ENCODE measurements around the gene IRF7.

The IRF7 gene

GRCh38 chr11:607971-608659, 7.6 kb downstream of the IRF7 start:
- DNase-seq: no peak

- no peak for DNase-seq
These were observed 8.6 kb downstream of the IRF7 start for GRCh38 chr11:607020-607780.

DNA sequence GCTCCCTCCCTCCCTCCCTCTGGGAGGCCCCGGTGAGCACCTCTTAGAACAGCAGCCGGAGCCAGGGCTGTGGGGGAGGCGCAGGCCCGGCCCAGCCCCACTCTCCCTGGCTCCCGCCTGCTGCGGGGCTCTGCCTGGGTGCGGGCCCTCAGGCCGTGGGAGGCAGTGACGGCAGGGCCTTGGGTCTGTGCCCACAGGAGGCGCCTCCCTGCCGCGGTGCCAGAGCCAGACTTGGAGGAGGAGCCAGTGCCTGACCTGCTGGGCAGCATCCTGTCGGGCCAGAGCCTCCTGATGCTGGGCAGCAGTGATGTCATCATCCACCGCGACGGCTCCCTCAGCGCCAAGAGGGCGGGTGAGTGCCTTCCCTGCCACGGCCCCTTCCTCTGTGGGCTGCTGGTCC, 9.5 kb downstream of the IRF7 start:
- DNase-seq: no peak

DNA sequence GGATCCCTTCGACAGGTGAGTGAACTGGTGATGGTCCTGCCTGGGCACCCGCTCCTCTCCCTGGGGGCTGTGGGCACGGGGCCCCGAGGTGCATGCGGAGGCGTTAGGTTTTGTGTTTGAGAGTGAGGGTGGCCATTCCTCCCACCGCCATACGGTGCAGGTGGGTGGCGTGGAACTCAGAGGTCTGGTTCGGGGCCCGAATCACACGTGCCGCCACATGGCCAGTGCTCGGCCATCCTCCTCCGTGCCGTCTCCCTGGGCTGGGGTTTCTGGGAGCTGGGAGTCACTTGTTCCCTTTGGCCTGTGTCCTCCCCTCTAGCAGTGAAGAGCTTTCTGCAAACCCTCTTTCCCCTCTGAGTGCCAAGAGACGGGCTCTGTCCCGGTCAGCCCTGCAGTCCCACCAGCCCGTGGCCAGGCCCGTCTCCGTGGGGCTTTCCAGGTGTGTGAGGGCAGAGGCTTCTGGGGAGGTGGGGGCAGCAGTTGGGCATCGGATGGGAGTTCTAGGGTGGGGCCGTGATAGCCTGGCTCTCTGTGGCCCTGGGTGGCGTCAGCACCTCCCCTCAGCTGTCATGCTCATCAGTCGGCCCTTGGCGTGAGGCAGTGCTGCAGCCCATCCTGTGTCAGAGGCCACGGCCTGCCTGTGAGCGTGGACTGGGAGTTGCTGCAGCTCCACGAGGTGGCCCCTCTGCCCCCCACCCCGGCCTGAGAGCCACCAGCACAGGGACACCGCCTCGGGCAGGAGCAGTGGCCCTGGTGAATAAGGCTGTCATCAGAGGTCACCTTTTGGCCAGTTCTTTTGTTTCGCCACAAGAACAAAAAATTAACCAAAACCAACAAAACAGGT, 10.2 kb downstream of the IRF7 start:
- DNase-seq: no peak

DNA sequence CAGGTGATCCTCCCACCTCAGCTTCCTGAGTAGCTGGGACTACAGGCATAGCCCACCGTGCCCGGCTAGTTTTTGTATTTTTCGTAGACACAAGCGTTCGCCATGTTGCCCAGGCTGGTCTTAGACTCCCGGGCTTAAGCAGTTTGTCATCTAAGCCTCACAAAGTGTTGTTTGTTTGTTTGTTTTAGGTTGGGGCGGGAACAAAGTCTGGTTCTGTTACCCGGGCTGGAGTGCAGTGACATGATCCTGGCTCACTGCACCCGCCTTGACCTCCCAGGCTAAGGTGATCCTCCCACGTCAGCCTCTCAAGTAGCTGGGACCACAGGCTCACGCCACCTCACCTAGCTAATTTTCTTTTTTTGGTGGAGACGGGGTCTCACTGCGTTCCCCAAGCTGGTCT, 12.6 kb downstream of the IRF7 start:
- DNase-seq: no peak

DNA sequence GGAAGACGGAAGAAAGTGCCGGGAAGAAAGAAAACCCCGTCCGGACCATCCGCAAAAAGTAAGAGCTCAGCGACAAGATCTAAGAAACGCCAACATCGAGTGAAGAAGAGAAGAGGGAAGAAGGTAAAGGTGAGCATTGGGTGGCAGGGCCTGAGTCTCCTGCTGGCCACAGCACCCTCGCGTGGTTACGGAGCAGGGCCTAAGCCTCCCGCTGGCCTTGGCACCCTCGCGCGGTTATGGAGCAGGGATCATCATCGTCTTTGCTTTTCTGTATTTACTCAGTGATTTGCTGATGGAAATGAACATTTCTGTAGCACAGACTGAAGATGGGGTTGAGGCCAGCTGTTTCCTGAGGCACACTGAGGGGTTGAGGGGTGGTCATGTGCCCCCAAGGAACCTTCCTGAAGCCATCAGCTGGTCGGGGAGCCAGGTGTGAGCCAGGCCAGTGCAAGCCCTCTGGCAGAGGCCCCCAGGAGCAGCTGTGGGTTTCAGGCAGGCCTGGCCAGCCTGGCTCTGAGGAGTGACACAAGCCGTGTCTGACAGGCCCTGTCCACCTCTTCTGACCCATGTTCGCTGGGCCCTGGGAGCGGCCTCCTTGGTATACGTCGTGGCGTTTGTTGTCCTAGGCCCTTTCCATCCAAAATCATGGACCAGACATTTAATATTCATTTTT, 14.0 kb downstream of the IRF7 start:
- DNase-seq: no peak

DNA sequence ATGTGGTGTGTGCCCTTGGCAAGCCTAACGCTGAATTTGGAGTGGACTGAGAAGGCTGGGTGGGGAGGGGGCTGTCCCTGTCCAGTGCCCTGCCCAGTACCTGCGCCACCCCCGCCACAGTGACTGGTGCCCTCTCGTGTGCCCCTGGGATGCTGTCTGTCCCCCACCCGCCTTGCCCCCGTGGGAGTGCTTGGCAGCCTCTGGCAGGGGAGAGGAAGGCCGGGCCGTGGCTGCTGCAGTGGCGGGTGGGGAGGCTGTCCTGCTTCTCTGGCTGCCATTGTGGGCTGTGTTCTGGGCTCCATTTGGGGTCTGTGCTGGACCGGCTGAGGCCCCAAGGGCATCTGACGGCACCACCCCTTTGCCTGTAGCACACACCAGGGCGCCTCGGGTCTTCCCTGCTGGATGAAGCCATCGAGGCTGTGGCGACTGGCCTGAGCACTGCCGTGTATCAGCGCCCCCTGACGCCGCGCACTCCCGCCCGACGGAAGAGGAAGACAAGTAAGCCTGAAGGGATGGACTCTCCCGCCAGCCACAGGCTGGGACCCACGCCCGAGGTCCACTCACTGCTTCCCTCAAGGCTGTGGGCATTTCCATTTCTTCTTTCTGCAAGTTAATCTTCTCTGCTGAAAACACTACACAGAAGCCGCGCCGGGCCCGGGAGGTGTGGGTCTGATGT, 17.6 kb downstream of the IRF7 start:
- no peak for DNase-seq

GRCh38 chr11:597166-597725, 18.5 kb downstream of the IRF7 start:
- no peak for DNase-seq

- DNase-seq: no peak
These were observed 19.4 kb downstream of the IRF7 start for GRCh38 chr11:596374-596773.

DNA sequence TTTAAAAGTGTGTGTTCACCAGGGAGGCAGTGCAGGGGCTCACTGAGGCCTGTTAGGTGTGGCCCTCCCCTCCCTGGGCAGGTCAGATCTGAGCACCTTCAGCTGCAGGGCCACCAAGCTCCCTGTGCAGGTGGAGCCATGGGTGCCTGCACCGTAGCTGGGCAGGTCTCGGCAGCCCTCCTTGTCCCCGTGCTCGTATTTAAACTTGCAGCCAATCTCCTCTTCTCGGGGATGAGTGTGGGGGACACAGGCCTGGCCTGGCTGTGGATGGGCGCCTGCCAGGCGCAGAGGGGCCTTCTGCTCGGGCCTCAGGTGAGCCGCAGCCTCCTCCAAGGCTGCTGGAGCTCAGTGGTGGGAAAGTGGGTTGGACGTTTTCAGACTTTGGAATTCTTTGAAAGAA, 20.4 kb downstream of the IRF7 start:
- DNase-seq: no peak

- DNase-seq: no peak
These were observed 22.4 kb downstream of the IRF7 start for GRCh38 chr11:593347-593746.

DNA sequence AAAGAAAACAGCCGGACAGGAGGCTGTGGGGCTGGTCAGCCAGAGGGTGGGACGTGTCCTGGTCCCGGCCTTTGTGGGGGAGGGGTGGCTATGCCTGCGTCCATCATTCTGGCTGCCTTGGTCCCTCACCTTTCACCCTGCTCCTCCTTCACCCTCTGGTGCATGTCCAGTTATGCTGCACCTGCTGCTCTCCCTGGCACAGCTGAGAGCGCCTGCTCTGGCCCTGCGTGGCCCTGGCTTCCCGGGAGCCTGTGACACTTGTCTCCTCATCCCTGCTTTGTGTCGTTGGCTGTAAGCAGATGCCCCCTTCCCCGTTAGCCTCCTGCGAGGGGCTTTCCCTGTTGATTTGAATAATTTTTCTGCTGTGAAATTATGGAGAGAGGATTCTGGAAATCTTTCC, 22.8 kb downstream of the IRF7 start:
- no peak for DNase-seq

GRCh38 chr11:592501-592900, 23.2 kb downstream of the IRF7 start:
- DNase-seq: no peak

DNA sequence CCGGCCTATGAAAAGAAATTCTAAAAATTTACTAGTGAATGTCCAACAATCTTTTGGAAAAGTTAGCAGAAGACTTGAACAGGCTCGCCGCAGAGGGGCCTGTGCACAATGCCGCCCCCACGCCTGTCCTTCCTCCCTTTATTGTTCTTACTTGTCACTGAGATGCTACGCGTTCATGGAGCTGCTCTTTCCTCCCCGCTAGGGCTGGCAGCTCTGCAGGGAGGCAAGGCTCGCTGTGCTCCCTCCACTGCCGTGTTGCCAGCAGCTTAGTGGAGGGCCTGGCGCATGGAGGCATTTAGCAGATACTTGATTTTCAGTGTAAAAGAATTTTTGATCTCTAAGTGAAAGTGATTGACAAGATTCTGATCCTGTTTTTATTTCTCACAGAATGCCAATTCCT, 24.8 kb downstream of the IRF7 start:
- no peak for DNase-seq

GRCh38 chr11:589798-590197, 26.0 kb downstream of the IRF7 start:
- DNase-seq: no peak

GRCh38 chr11:587978-588380, 27.8 kb downstream of the IRF7 start:
- no peak for DNase-seq

GRCh38 chr11:587546-587945, 28.2 kb downstream of the IRF7 start:
- DNase-seq: no peak

DNA sequence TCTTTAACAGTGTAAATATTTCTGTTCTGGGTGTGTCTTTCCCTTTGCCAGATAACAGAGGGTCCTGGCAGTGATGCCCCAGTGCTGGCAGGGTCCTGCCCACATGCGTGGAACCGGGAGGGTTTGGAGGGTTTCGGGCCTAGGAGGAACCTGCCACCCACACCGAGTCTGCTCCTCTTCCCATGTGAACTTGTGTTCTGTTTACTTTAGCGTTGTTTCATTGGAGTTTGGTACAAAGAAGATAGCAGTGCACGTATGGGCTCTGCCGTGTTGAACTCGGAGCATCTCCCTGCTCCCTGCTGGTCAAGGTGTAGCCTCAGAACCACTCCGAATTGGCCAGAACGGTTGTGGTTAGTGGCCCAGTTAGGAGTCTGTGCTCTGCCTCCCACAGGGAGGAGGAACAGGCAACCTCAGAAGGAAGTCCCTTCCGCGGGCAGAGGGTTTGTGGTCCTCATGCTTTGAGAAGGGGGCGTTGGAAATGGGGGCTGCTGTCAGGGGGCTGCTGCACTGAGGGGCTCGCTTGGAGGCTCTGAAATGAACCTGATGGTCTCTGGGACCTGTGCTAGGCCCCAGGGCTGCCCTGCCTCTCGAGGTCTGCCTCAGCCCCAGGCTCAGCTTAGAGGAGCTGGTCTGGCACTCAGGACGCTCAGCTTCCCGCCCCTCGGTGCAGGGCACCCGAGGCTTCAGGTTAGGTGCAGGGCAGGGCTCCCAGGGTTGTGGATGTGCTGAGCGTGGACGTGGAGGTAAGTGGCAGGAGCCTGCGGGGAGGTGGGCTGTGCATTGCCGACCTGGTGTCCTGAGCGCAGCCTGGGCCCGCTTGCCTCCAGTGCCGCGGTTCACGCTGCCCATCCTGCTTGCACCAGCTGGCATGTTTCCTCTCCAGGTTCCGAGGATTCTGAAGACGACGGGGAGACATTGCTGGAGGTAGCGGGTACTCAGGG, 29.1 kb downstream of the IRF7 start:
- DNase-seq: no peak

- no peak for DNase-seq
These were observed 31.5 kb downstream of the IRF7 start for GRCh38 chr11:584287-584686.

DNA sequence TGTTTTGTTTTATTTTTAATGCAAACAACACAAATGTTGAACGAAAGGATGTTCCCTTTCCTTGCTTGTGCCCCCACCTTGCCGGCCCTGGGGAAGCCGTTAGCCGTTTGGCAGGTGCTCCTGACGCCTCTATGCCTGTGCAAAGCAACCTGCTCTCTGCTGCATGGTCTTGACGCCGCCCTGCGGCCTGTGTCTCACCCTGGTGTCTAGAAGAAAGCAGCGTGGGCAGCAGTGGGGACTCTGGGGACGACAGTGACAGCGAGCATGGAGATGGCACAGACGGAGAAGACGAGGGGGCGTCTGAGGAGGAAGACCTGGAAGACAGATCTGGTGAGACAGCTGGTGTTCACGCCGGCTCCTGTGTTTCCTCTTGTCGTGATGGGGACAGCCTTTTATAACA, 34.0 kb downstream of the IRF7 start:
- no peak for DNase-seq

DNA sequence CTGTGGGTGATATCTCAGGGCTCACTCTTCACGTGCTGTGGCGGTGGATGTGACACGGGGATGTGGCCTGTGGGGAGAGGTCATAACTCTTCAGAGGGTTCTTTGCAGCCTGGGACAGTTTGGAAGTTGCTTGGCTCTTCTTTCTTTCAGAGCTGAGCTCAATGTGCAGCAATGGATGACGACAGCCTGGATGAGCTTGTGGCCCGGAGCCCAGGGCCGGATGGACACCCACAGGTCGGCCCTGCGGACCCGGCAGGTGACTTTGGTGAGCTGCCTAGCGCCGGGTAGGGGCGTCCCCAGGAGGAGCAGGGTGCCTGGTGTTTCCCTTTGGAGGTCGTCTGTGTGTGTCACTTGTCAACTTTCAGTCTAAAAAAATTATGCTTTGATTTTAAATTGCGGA, 34.4 kb downstream of the IRF7 start:
- DNase-seq: no peak
